Measurements from ENCODE around the gene SH3RF3. TPM values are rescaled to one million over a fixed set of nuclear protein-coding genes. Genes with fewer than 3 reads are reported as not detected.

SH3RF3 gene
- total and polyA plus RNA-seq, 4 experiments from 2014 or later = 0.26 to 2.2 (median 2.1) TPM; not detected in 1

- Mint-ChIP-seq H3K9me3 (peaks cover 0 to 6% (median 0%) of the 10 kb centered on the region in 8 donors), H3K27me3 (peaks cover 25 to 37% of the 10 kb centered on the region in 2 donors), H3K36me3 (no peaks in the 10 kb centered on the region), H3K27ac (no peak overlapping the region), H3K4me3 (no peak overlapping the region), H3K4me1 (peaks cover 0 to 4% (median 1%) of the 10 kb centered on the region in 4 donors)
- Histone ChIP-seq H3K36me3 (ENCODE audit: insufficient read depth, low read length) (no peaks in the 10 kb centered on the region), H3K4me1 (ENCODE audit: insufficient read depth, low read length) (no peaks in the 10 kb centered on the region), H3K27ac (ENCODE audit: low read depth, low read length) (no peak overlapping the region), H3K27me3 (ENCODE audit: insufficient read depth, low read length) (peaks cover 12% of the 10 kb centered on the region), H3K9me3 (ENCODE audit: control insufficient read depth in 1 of 2, low read length in 2 of 2) (no peaks in the 10 kb centered on the region), H3K4me3 (ENCODE audit: low read length in 2 of 2) (no peak overlapping the region)
- no peak for DNase-seq
- POLR2A ChIA-PET (ENCODE audit: partially characterized antibody) = no interaction called here
- CTCF ChIA-PET (ENCODE audit: partially characterized antibody) = no interaction called here
- intact Hi-C loops (cut with micrococcal nuclease) = no loop called here
Observed at GRCh38 chr2:109231996-109232705, 103.1 kb downstream of the SH3RF3 start.

GRCh38 chr2:109232909-109233308 lies 103.9 kb downstream of the SH3RF3 start:
- Mint-ChIP-seq H3K27me3 (peaks cover 25 to 35% of the 10 kb centered on the region in 2 donors), H3K4me3 (no peak overlapping the region), H3K36me3 (no peaks in the 10 kb centered on the region), H3K4me1 (peaks cover 0 to 7% (median 2%) of the 10 kb centered on the region in 4 donors), H3K9me3 (peaks cover 0 to 6% (median 0%) of the 10 kb centered on the region in 8 donors), H3K27ac (no peak overlapping the region)
- Histone ChIP-seq H3K9me3 (ENCODE audit: control insufficient read depth in 1 of 2, low read length in 2 of 2) (no peaks in the 10 kb centered on the region), H3K27ac (ENCODE audit: low read depth, low read length) (no peak overlapping the region), H3K27me3 (ENCODE audit: insufficient read depth, low read length) (peaks cover 12% of the 10 kb centered on the region), H3K4me3 (ENCODE audit: low read length in 2 of 2) (no peak overlapping the region), H3K36me3 (ENCODE audit: insufficient read depth, low read length) (no peaks in the 10 kb centered on the region), H3K4me1 (ENCODE audit: insufficient read depth, low read length) (peaks cover under 1% of the 10 kb centered on the region)
- ChIA-PET CTCF (ENCODE audit: partially characterized antibody) (no interaction called here), POLR2A (ENCODE audit: partially characterized antibody) (no interaction called here)
- DNase-seq = no peak
- intact Hi-C loops (cut with micrococcal nuclease) = no loop called here

GRCh38 chr2:109233643-109234042 lies 104.6 kb downstream of the SH3RF3 start:
- POLR2A ChIA-PET (ENCODE audit: partially characterized antibody) = no interaction called here
- no peaks in the 10 kb centered on the region for H3K36me3 ChIP-seq (ENCODE audit: insufficient read depth, low read length)
- peaks cover 22 to 32% of the 10 kb centered on the region in 2 donors for H3K27me3 Mint-ChIP-seq
- H3K27me3 ChIP-seq (ENCODE audit: insufficient read depth, low read length) = peaks cover 12% of the 10 kb centered on the region
- no peak overlapping the region for H3K27ac ChIP-seq (ENCODE audit: low read depth, low read length)
- H3K4me1 ChIP-seq (ENCODE audit: insufficient read depth, low read length) = peaks cover 8% of the 10 kb centered on the region
- H3K9me3 ChIP-seq (ENCODE audit: control insufficient read depth in 1 of 2, low read length in 2 of 2) = no peaks in the 10 kb centered on the region
- CTCF ChIA-PET (ENCODE audit: partially characterized antibody) = no interaction called here
- intact Hi-C loops (cut with micrococcal nuclease) = no loop called here
- peaks cover 0 to 6% (median 0%) of the 10 kb centered on the region in 8 donors for H3K9me3 Mint-ChIP-seq
- H3K4me3 ChIP-seq (ENCODE audit: low read length in 2 of 2) = no peak overlapping the region
- H3K4me1 Mint-ChIP-seq = peaks cover 4 to 11% (median 6%) of the 10 kb centered on the region in 4 donors
- DNase-seq = no peak
- H3K27ac Mint-ChIP-seq = no peak overlapping the region
- no peak overlapping the region for H3K4me3 Mint-ChIP-seq
- H3K36me3 Mint-ChIP-seq = no peaks in the 10 kb centered on the region

- peaks cover 0 to 6% (median 0%) of the 10 kb centered on the region in 8 donors for H3K9me3 Mint-ChIP-seq
- ChIA-PET CTCF (ENCODE audit: partially characterized antibody) (no interaction called here), POLR2A (ENCODE audit: partially characterized antibody) (no interaction called here)
- H3K27me3 ChIP-seq (ENCODE audit: insufficient read depth, low read length) = peaks cover 7% of the 10 kb centered on the region
- DNase-seq = no peak
- peaks cover 5 to 18% (median 9%) of the 10 kb centered on the region in 4 donors for H3K4me1 Mint-ChIP-seq
- intact Hi-C loops (cut with micrococcal nuclease) = no loop called here
- peaks cover 14% of the 10 kb centered on the region for H3K4me1 ChIP-seq (ENCODE audit: insufficient read depth, low read length)
- H3K27ac Mint-ChIP-seq = no peak overlapping the region
- H3K36me3 Mint-ChIP-seq = no peaks in the 10 kb centered on the region
- H3K36me3 ChIP-seq (ENCODE audit: insufficient read depth, low read length) = no peaks in the 10 kb centered on the region
- no peak overlapping the region for H3K4me3 ChIP-seq (ENCODE audit: low read length in 2 of 2)
- no peak overlapping the region for H3K27ac ChIP-seq (ENCODE audit: low read depth, low read length)
- H3K9me3 ChIP-seq (ENCODE audit: control insufficient read depth in 1 of 2, low read length in 2 of 2) = no peaks in the 10 kb centered on the region
- H3K4me3 Mint-ChIP-seq = no peak overlapping the region
- peaks cover 17 to 27% of the 10 kb centered on the region in 2 donors for H3K27me3 Mint-ChIP-seq
Observed at GRCh38 chr2:109234355-109234754, 105.3 kb downstream of the SH3RF3 start.

GRCh38 chr2:109236147-109236546 lies 107.1 kb downstream of the SH3RF3 start:
- DNase-seq = no peak
- Histone ChIP-seq H3K4me1 (ENCODE audit: insufficient read depth, low read length) (peaks cover 14% of the 10 kb centered on the region), H3K27me3 (ENCODE audit: insufficient read depth, low read length) (peaks cover 7% of the 10 kb centered on the region), H3K4me3 (ENCODE audit: low read length in 2 of 2) (no peak overlapping the region), H3K36me3 (ENCODE audit: insufficient read depth, low read length) (no peaks in the 10 kb centered on the region), H3K27ac (ENCODE audit: low read depth, low read length) (no peak overlapping the region), H3K9me3 (ENCODE audit: control insufficient read depth in 1 of 2, low read length in 2 of 2) (no peaks in the 10 kb centered on the region)
- peaks cover 5 to 18% (median 10%) of the 10 kb centered on the region in 4 donors for H3K4me1 Mint-ChIP-seq
- POLR2A ChIA-PET (ENCODE audit: partially characterized antibody) = no interaction called here
- no peak overlapping the region for H3K4me3 Mint-ChIP-seq
- peaks cover 7 to 20% of the 10 kb centered on the region in 2 donors for H3K27me3 Mint-ChIP-seq
- intact Hi-C loops (cut with micrococcal nuclease) = no loop called here
- CTCF ChIA-PET (ENCODE audit: partially characterized antibody) = no interaction called here
- H3K36me3 Mint-ChIP-seq = no peaks in the 10 kb centered on the region
- no peak overlapping the region for H3K27ac Mint-ChIP-seq
- peaks cover 0 to 6% (median 0%) of the 10 kb centered on the region in 8 donors for H3K9me3 Mint-ChIP-seq

- intact Hi-C loops (cut with micrococcal nuclease) = no loop called here
- ChIA-PET POLR2A (ENCODE audit: partially characterized antibody) (interaction anchor here (0.6 to 0.9 kb wide), 2 partner anchors 12 to 13 kb away, joined by 3 to 4 read pairs; no protein-coding TSS in a partner anchor), CTCF (ENCODE audit: partially characterized antibody) (no interaction called here)
- no peak overlapping the region for H3K4me3 Mint-ChIP-seq
- no peaks in the 10 kb centered on the region for H3K9me3 ChIP-seq (ENCODE audit: control insufficient read depth in 1 of 2, low read length in 2 of 2)
- DNase-seq = no peak
- H3K27ac Mint-ChIP-seq = no peak overlapping the region
- H3K27me3 ChIP-seq (ENCODE audit: insufficient read depth, low read length) = no peaks in the 10 kb centered on the region
- peaks cover 5 to 18% (median 10%) of the 10 kb centered on the region in 4 donors for H3K4me1 Mint-ChIP-seq
- peaks cover 5 to 8% of the 10 kb centered on the region in 2 donors for H3K27me3 Mint-ChIP-seq
- no peaks in the 10 kb centered on the region for H3K36me3 Mint-ChIP-seq
- peaks cover 0 to 6% (median 0%) of the 10 kb centered on the region in 8 donors for H3K9me3 Mint-ChIP-seq
- no peaks in the 10 kb centered on the region for H3K36me3 ChIP-seq (ENCODE audit: insufficient read depth, low read length)
- no peak overlapping the region for H3K27ac ChIP-seq (ENCODE audit: low read depth, low read length)
- peaks cover 14% of the 10 kb centered on the region for H3K4me1 ChIP-seq (ENCODE audit: insufficient read depth, low read length)
- H3K4me3 ChIP-seq (ENCODE audit: low read length in 2 of 2) = no peak overlapping the region
Observed at GRCh38 chr2:109237792-109238191, 108.8 kb downstream of the SH3RF3 start.

- H3K9me3 Mint-ChIP-seq = peaks cover 0 to 6% (median 0%) of the 10 kb centered on the region in 8 donors
- no peak overlapping the region for H3K4me3 ChIP-seq (ENCODE audit: low read length in 2 of 2)
- intact Hi-C loops (cut with micrococcal nuclease) = no loop called here
- no peaks in the 10 kb centered on the region for H3K27me3 ChIP-seq (ENCODE audit: insufficient read depth, low read length)
- peaks cover 5 to 6% of the 10 kb centered on the region in 2 donors for H3K27me3 Mint-ChIP-seq
- peaks cover 5 to 18% (median 10%) of the 10 kb centered on the region in 4 donors for H3K4me1 Mint-ChIP-seq
- peak overlapping the region in 3 of 7 donors; percentile 18 to 76 (median 26) for H3K27ac Mint-ChIP-seq
- H3K9me3 ChIP-seq (ENCODE audit: control insufficient read depth in 1 of 2, low read length in 2 of 2) = no peaks in the 10 kb centered on the region
- peak in 4 of 5 donors; percentile 24 to 42 (median 34) for DNase-seq
- H3K36me3 ChIP-seq (ENCODE audit: insufficient read depth, low read length) = no peaks in the 10 kb centered on the region
- no peaks in the 10 kb centered on the region for H3K36me3 Mint-ChIP-seq
- H3K27ac ChIP-seq (ENCODE audit: low read depth, low read length) = no peak overlapping the region
- peak overlapping the region in 4 of 8 donors; percentile 13 to 74 (median 28) for H3K4me3 Mint-ChIP-seq
- CTCF ChIA-PET (ENCODE audit: partially characterized antibody) = interaction anchor here (0.9 kb wide), 1 partner anchor 108 kb away, joined by 3 read pairs; no protein-coding TSS in a partner anchor
- H3K4me1 ChIP-seq (ENCODE audit: insufficient read depth, low read length) = peaks cover 14% of the 10 kb centered on the region
- POLR2A ChIA-PET (ENCODE audit: partially characterized antibody) = interaction anchor here (0.9 to 1.4 kb wide), 2 partner anchors 12 to 207 kb away, joined by 4 to 6 read pairs; no protein-coding TSS in a partner anchor
Observed at GRCh38 chr2:109238580-109238979, 109.6 kb downstream of the SH3RF3 start.
